GM12878 (cell line): ENCODE measurements around the gene MDK. TPM values are rescaled to one million over a fixed set of nuclear protein-coding genes. Genes with fewer than 3 reads are reported as not detected.

Experiments used
- ATAC-seq: fragments of 200-7000 bp; cut with Tn5 transposase; 3 replicates; pipeline ENCODE4 v1.9.1; 2020; ENCODE audit warnings: mild to moderate bottlenecking, moderate library complexity
- BruUV-seq: library from RNA; stranded (reverse); fragments of 400-500 nt; replicated peaks from 2 replicates; lab custom pipeline; 2021; lab: Mats Ljungman, UMichigan
- CTCF ChIA-PET: fragments of 300-600 bp; sonication (Branson Sonifier 250); formaldehyde crosslinking; extraction: SDS; loops from one replicate; lab custom pipeline; 2021; ENCODE audit warnings: inconsistent platforms; lab: Yijun Ruan, JAX
- POLR2A ChIA-PET: fragments of 350-600 bp; formaldehyde crosslinking; extraction: SDS; loops from one replicate; lab custom pipeline; 2021; ENCODE audit warnings: inconsistent platforms; lab: Charles Lee
- RAD21 ChIA-PET: fragments of 300-600 bp; sonication (Branson Sonifier 250); formaldehyde crosslinking; loops from one replicate; lab custom pipeline; 2023; ENCODE audit warnings: antibody characterized with exemption; ENCODE audit not compliant: unreplicated experiment; lab: Charles Lee
- SMC1A ChIA-PET: fragments of 300-600 bp; sonication (Branson Sonifier 250); formaldehyde crosslinking; loops from one replicate; lab custom pipeline; 2023; ENCODE audit not compliant: unreplicated experiment, uncharacterized antibody; lab: Charles Lee
- DNase-seq: peaks from one replicate; pipeline ENCODE4 v3.0.0-alpha.2; 2011; ENCODE audit warnings: low read depth, low spot score
- FAIRE-seq: peaks from 3 replicates; lab custom pipeline; 2011; peaks lifted over from hg19 to GRCh38; lab: Jason Lieb, UNC
- H2AFZ ChIP-seq: 2 replicates; pipeline ENCODE4 v1.6.0; 2011; ENCODE audit warnings: low read depth, low read length, control low read depth; ENCODE audit not compliant: control insufficient read depth
- H3K27ac ChIP-seq: 2 replicates; pipeline ENCODE4 v1.5.1; 2011; ENCODE audit warnings: control low read depth; ENCODE audit not compliant: control insufficient read depth, insufficient read depth
- H3K27me3 ChIP-seq, 2 experiments: replicated peaks in 1 of 2; 2 replicates each; pipeline versions ENCODE4 v1.6.0 to v1.6.1; 2011; ENCODE audit warnings: low read length in 1 of 2; ENCODE audit not compliant: control insufficient read depth in 2 of 2, insufficient read depth in 2 of 2
- H3K36me3 ChIP-seq, 2 experiments: 2 replicates each; pipeline ENCODE4 v1.5.1; 2011; ENCODE audit warnings: low read length in 1 of 2; ENCODE audit not compliant: control insufficient read depth in 2 of 2, insufficient read depth in 2 of 2
- H3K4me1 ChIP-seq: 2 replicates; pipeline ENCODE4 v1.6.1; 2011; ENCODE audit warnings: mild to moderate bottlenecking, low read length, moderate library complexity, mixed read lengths; ENCODE audit not compliant: control insufficient read depth, insufficient read depth
- H3K4me2 ChIP-seq: 2 replicates; pipeline ENCODE4 v1.6.0; 2011; ENCODE audit warnings: control low read depth; ENCODE audit not compliant: control insufficient read depth, insufficient read depth
- H3K4me3 ChIP-seq: fragments of 200-600 bp; sonication (generic); 2 replicates; pipeline ENCODE4 v1.5.1; 2016
- H3K79me2 ChIP-seq: 2 replicates; pipeline ENCODE4 v1.6.0; 2011; ENCODE audit warnings: low read length; ENCODE audit not compliant: control insufficient read depth, insufficient read depth
- H3K9ac ChIP-seq: 2 replicates; pipeline ENCODE4 v1.8.0; 2011; ENCODE audit warnings: low read length, control low read depth, mixed read lengths; ENCODE audit not compliant: control insufficient read depth, insufficient read depth
- H3K9me3 ChIP-seq: replicated peaks from 3 replicates; pipeline ENCODE4 v1.5.1; 2011; ENCODE audit warnings: mild to moderate bottlenecking, low read length; ENCODE audit not compliant: control insufficient read depth, insufficient read depth
- H4K20me1 ChIP-seq: 2 replicates; pipeline ENCODE4 v1.6.0; 2011; ENCODE audit not compliant: control insufficient read depth, insufficient read depth
- BMI1 ChIP-seq: fragments of 450-650 bp; IDR thresholded peaks from 2 replicates; pipeline ENCODE4 v1.6.1; 2016; ENCODE audit warnings: mild to moderate bottlenecking, moderate library complexity, borderline replicate concordance
- CBX5 ChIP-seq: sonication (generic); IDR thresholded peaks from 2 replicates; pipeline ENCODE4 v1.6.1; 2016; ENCODE audit warnings: low read depth, moderate library complexity, mild to moderate bottlenecking, inconsistent platforms
- HCFC1 ChIP-seq: fragments of 150-350 bp; IDR thresholded peaks from 2 replicates; pipeline ENCODE4 v1.6.1; 2014; ENCODE audit warnings: low read length
- MYB ChIP-seq: fragments of 150-350 bp; IDR thresholded peaks from 2 replicates; pipeline ENCODE4 v1.6.1; 2014; ENCODE audit warnings: mild to moderate bottlenecking, low read depth, low read length, borderline replicate concordance
- RELA ChIP-seq: fragments of 450-650 bp; IDR thresholded peaks from 2 replicates; pipeline ENCODE4 v1.8.0; 2014; ENCODE audit warnings: borderline replicate concordance; ENCODE audit not compliant: partially characterized antibody
- SRF ChIP-seq, 2 experiments: IDR thresholded peaks; 2 replicates each; pipeline ENCODE4 v1.6.1; 2011; ENCODE audit warnings: low read depth in 2 of 2, low read length in 2 of 2, mild to moderate bottlenecking in 1 of 2, moderate library complexity in 1 of 2
- TAF1 ChIP-seq: IDR thresholded peaks from 2 replicates; pipeline ENCODE4 v1.6.1; 2011; ENCODE audit warnings: mild to moderate bottlenecking, low read depth, low read length, borderline replicate concordance
- ZBED1 ChIP-seq: IDR thresholded peaks from 2 replicates; pipeline ENCODE4 v1.6.1; 2016; ENCODE audit warnings: borderline replicate concordance
- WGBS: methylation state at CpG from one replicate; pipeline ENCODE4 v1.1.6; 2016; ENCODE audit warnings: low lambda C conversion rate; ENCODE audit not compliant: insufficient replicate concordance, insufficient coverage; ENCODE audit errors: missing lambda C conversion rate; 5-methylcytosine and 5-hydroxymethylcytosine counted together
- in situ Hi-C: fragments of 300-500 bp; cut with MboI; formaldehyde crosslinking; loops from 9 replicates; pipeline ENCODE4 v1.14.3; 2018; ENCODE audit warnings: mixed read lengths
- intact Hi-C: fragments of 100-400 bp; cut with micrococcal nuclease; formaldehyde crosslinking; loops from one replicate; pipeline ENCODE4 v1.14.2; 2022; ENCODE audit not compliant: unreplicated experiment
- polyA plus RNA-seq, 11 experiments: library from polyadenylated mRNA; depleted of rRNA in 4 of 11; unstranded in 6 of 11; stranded (reverse) in 5 of 11; fragments of >200 nt; fragmentation: Nextera tagmentation in 4 of 11; fragmentation: Illumina TruSeq in 1 of 11; extraction: Ambion mirVana in 4 of 11; extraction: Trizol in 1 of 11; gene quantifications; 1 replicate in 1 of 11; 2 replicates in 10 of 11; pipeline versions ENCODE4 v1.2.1 to v1.2.3, GENCODE V29; 2011 to 2016; ENCODE audit warnings: inconsistent platforms in 2 of 11, missing spikeins in 2 of 11, low read depth in 1 of 11
- total RNA-seq, 4 experiments: library from RNA; depleted of rRNA in 3 of 4; stranded (reverse); fragments of >200 nt in 3 of 4; fragmentation: Illumina TruSeq in 1 of 4; extraction: Trizol in 1 of 4; gene quantifications; 2 replicates each; pipeline versions ENCODE4 v1.2.1 to v1.2.3, GENCODE V29; 2013 to 2021
- TF ChIP-seq, protein P1 (sequence below): IDR thresholded peaks from 2 replicates; pipeline ENCODE4 v1.6.1; 2012; ENCODE audit warnings: mild to moderate bottlenecking, low read depth, low read length
- TF ChIP-seq, protein P2 (sequence below): IDR thresholded peaks from 2 replicates; pipeline ENCODE4 v1.6.1; 2011; ENCODE audit warnings: low read depth, mild to moderate bottlenecking, low read length, moderate library complexity, borderline replicate concordance; ENCODE audit errors: extremely low read depth

The MDK gene
- total and polyA plus RNA-seq, 10 of the 15 experiments (the other 5 are each of a cell fraction or from before 2014, with no cell fraction given), result 0.77 to 17.8 (median 9.9) TPM

DNA sequence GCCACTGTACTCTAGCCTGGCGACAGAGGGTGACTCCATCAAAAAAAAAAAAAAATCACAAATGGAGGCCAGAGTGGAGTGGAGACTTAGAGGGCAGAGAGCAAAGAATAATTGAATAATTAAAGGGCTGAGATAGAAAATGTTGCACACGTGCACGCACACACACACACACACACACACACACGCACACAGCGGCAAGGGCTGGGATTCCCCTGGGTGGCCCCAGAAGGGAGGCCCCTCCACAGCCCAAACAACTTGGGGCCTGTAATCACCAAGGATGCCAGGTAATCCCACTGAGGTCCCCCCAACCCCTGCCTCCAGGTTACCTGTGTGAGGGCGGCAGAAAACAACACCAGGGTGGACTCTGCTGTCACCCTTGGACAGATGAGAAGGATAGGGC lies 46.2 kb upstream of the MDK start:
- Histone ChIP-seq H3K27me3 (peaks cover 15 to 30% of the 10 kb centered on the region in 2 experiments), H2AFZ (no peak overlapping the region), H3K4me1 (no peaks in the 10 kb centered on the region; the same call in 1 of the 2 replicates), H4K20me1 (no peaks in the 10 kb centered on the region), H3K4me2 (no peak overlapping the region), H3K36me3 (no peaks in the 10 kb centered on the region), H3K79me2 (no peaks in the 10 kb centered on the region), H3K4me3 (no peak overlapping the region), H3K9ac (no peak overlapping the region), H3K27ac (no peak overlapping the region), H3K9me3 (no peaks in the 10 kb centered on the region)
- FAIRE-seq (no peak), ATAC-seq (no peak), DNase-seq (no peak)
- RAD21 ChIA-PET, result interaction anchor here (0.7 kb wide), 1 partner anchor 59 kb away, joined by 3 read pairs; no protein-coding TSS in a partner anchor
- in situ Hi-C loops, result no loop called here
- POLR2A ChIA-PET, result interaction anchor here (0.7 kb wide), 1 partner anchor 44 kb away, joined by 3 read pairs; no protein-coding TSS in a partner anchor
- intact Hi-C loops, result no loop called here
- CTCF ChIA-PET, result interaction anchor here (1.7 kb wide), 1 partner anchor 9 kb away, joined by 5 read pairs; no protein-coding TSS in a partner anchor
- SMC1A ChIA-PET, result no interaction called here
- TF ChIP-seq TAF1, result no peak
- TF ChIP-seq CBX5, result no peak
- TF ChIP-seq MYB, result no peak
- no peak for TF ChIP-seq BMI1
- no peak for TF ChIP-seq HCFC1
- no peak for TF ChIP-seq SRF (IDR thresholded peaks at IDR 0.05; ENCODE audit: low read depth in 2 of 2, low read length in 2 of 2)
- TF ChIP-seq, protein P1, sequence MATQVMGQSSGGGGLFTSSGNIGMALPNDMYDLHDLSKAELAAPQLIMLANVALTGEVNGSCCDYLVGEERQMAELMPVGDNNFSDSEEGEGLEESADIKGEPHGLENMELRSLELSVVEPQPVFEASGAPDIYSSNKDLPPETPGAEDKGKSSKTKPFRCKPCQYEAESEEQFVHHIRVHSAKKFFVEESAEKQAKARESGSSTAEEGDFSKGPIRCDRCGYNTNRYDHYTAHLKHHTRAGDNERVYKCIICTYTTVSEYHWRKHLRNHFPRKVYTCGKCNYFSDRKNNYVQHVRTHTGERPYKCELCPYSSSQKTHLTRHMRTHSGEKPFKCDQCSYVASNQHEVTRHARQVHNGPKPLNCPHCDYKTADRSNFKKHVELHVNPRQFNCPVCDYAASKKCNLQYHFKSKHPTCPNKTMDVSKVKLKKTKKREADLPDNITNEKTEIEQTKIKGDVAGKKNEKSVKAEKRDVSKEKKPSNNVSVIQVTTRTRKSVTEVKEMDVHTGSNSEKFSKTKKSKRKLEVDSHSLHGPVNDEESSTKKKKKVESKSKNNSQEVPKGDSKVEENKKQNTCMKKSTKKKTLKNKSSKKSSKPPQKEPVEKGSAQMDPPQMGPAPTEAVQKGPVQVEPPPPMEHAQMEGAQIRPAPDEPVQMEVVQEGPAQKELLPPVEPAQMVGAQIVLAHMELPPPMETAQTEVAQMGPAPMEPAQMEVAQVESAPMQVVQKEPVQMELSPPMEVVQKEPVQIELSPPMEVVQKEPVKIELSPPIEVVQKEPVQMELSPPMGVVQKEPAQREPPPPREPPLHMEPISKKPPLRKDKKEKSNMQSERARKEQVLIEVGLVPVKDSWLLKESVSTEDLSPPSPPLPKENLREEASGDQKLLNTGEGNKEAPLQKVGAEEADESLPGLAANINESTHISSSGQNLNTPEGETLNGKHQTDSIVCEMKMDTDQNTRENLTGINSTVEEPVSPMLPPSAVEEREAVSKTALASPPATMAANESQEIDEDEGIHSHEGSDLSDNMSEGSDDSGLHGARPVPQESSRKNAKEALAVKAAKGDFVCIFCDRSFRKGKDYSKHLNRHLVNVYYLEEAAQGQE, result no peak
- no peak for TF ChIP-seq RELA
- TF ChIP-seq ZBED1, result no peak
- TF ChIP-seq, protein P2, sequence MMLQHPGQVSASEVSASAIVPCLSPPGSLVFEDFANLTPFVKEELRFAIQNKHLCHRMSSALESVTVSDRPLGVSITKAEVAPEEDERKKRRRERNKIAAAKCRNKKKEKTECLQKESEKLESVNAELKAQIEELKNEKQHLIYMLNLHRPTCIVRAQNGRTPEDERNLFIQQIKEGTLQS, result no peak
- 28% methylated on average over 5 of the region's 6 CpGs for WGBS
- no TSS peak for BruUV-seq
